A673 (cell line): Measurements from ENCODE around the gene MANSC4. TPM values are rescaled to one million over a fixed set of nuclear protein-coding genes. Genes with fewer than 3 reads are reported as not detected.

Experiments
- BruUV-seq: library from RNA; stranded (reverse); fragments of 400-500 nt; replicated peaks from 2 replicates; lab custom pipeline; 2021; lab: Mats Ljungman, UMichigan
- CTCF ChIA-PET: fragments of 300-600 bp; sonication (Branson Sonifier 250); formaldehyde crosslinking; loops from one replicate; lab custom pipeline; 2022; ENCODE audit warnings: antibody characterized with exemption; lab: Charles Lee
- POLR2A ChIA-PET: fragments of 300-600 bp; sonication (Branson Sonifier 250); formaldehyde crosslinking; loops from one replicate; lab custom pipeline; 2022; ENCODE audit warnings: antibody characterized with exemption; ENCODE audit not compliant: low non-redundant PET; lab: Charles Lee
- DNase-seq: peaks from one replicate; pipeline ENCODE4 v3.0.0-alpha.2; 2015; ENCODE audit warnings: low spot score
- H3K27ac ChIP-seq: fragments of 200-600 bp; sonication (generic); 2 replicates; pipeline ENCODE4 v1.5.1; 2016; ENCODE audit warnings: mixed run types, low read depth, mild to moderate bottlenecking, mixed read lengths, antibody characterized with exemption, low read length; ENCODE audit not compliant: poor library complexity, severe bottlenecking
- H3K27me3 ChIP-seq: fragments of 200-600 bp; sonication (generic); replicated peaks from 2 replicates; pipeline ENCODE4 v1.6.1; 2017; ENCODE audit warnings: mixed run types, low read depth, mild to moderate bottlenecking, mixed read lengths, antibody characterized with exemption, low read length; ENCODE audit not compliant: insufficient read depth, poor library complexity
- H3K36me3 ChIP-seq: fragments of 200-600 bp; sonication (generic); 2 replicates; pipeline ENCODE4 v1.6.1; 2016; ENCODE audit warnings: mixed run types, mild to moderate bottlenecking, mixed read lengths, antibody characterized with exemption, low read length; ENCODE audit not compliant: insufficient read depth, poor library complexity, severe bottlenecking
- H3K4me1 ChIP-seq: fragments of 200-600 bp; sonication (generic); 2 replicates; pipeline ENCODE4 v1.6.1; 2017; ENCODE audit warnings: mixed run types, mild to moderate bottlenecking, mixed read lengths, antibody characterized with exemption, low read length; ENCODE audit not compliant: insufficient read depth, poor library complexity, severe bottlenecking
- H3K4me3 ChIP-seq: fragments of 200-600 bp; sonication (generic); 2 replicates; pipeline ENCODE4 v1.5.1; 2016; ENCODE audit warnings: low read depth, mixed run types, mild to moderate bottlenecking, mixed read lengths, low read length; ENCODE audit not compliant: poor library complexity, severe bottlenecking
- H3K9me3 ChIP-seq: fragments of 200-600 bp; sonication (generic); 2 replicates; pipeline ENCODE4 v1.6.1; 2016; ENCODE audit warnings: mixed run types, low read depth, mild to moderate bottlenecking, mixed read lengths, antibody characterized with exemption, low read length; ENCODE audit not compliant: poor library complexity, severe bottlenecking
- EZH2 ChIP-seq: fragments of 200-600 bp; sonication (generic); IDR thresholded peaks from 2 replicates; pipeline ENCODE4 v1.6.1; 2017; ENCODE audit warnings: borderline replicate concordance, low read depth, mild to moderate bottlenecking, mixed read lengths, antibody characterized with exemption, low read length; ENCODE audit not compliant: poor library complexity, severe bottlenecking
- intact Hi-C: fragments of 100-400 bp; cut with micrococcal nuclease; formaldehyde crosslinking; loops from one replicate; pipeline ENCODE4 v1.10.0; 2022; ENCODE audit not compliant: unreplicated experiment
- total RNA-seq: library from RNA; stranded (reverse); gene quantifications from 2 replicates; pipeline ENCODE4 v1.2.3, GENCODE V29; 2021
- TF ChIP-seq, protein P1 (sequence below): fragments of 300-800, 200-600 bp; sonication (generic); conservative IDR thresholded peaks from 2 replicates; pipeline ENCODE4 v1.5.1; 2017; ENCODE audit warnings: low read depth, mild to moderate bottlenecking, antibody characterized with exemption, low read length, moderate library complexity, mixed read lengths

The MANSC4 gene
- total RNA-seq, 1 experiment from 2014 or later = not detected

DNA sequence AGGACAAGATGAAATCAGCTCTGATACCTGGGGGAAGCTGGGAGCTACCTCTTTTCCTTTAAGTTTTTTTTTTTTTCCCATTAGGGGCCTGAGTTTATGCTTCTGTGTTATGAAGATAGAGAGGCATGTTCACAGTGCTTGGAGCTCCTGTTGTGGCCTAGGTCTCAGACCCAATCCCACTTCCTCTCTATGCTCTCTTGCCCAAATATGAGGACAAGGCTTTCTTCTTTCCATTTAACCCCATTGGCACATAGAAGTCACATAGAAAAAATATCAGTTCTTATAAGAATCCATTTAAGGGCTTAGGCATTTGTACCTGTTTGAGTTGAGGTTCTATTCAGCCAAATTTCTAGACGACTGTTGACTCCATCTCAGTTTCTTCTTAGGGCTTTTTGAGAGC lies 56.8 kb downstream of the MANSC4 start:
- Histone ChIP-seq H3K9me3 (no peaks in the 10 kb centered on the region), H3K4me3 (no peak overlapping the region), H3K27me3 (no peaks in the 10 kb centered on the region), H3K36me3 (peaks cover 44% of the 10 kb centered on the region), H3K27ac (no peak overlapping the region), H3K4me1 (no peaks in the 10 kb centered on the region)
- no TSS peak for BruUV-seq
- intact Hi-C loops = no loop called here
- POLR2A ChIA-PET = no interaction called here
- CTCF ChIA-PET = no interaction called here
- DNase-seq = no peak
- no peak for TF ChIP-seq EZH2
- TF ChIP-seq, protein P1, sequence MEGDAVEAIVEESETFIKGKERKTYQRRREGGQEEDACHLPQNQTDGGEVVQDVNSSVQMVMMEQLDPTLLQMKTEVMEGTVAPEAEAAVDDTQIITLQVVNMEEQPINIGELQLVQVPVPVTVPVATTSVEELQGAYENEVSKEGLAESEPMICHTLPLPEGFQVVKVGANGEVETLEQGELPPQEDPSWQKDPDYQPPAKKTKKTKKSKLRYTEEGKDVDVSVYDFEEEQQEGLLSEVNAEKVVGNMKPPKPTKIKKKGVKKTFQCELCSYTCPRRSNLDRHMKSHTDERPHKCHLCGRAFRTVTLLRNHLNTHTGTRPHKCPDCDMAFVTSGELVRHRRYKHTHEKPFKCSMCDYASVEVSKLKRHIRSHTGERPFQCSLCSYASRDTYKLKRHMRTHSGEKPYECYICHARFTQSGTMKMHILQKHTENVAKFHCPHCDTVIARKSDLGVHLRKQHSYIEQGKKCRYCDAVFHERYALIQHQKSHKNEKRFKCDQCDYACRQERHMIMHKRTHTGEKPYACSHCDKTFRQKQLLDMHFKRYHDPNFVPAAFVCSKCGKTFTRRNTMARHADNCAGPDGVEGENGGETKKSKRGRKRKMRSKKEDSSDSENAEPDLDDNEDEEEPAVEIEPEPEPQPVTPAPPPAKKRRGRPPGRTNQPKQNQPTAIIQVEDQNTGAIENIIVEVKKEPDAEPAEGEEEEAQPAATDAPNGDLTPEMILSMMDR = no peak

Other genes starting within 250 kb of the MANSC4 start
- gene REP15, start 83.8 kb downstream of the MANSC4 start, total RNA-seq = 1.1 and 1.5 TPM in 2 replicates
- gene MRPS35, start 69.4 kb downstream of the MANSC4 start, total RNA-seq = 62.9 and 65.9 TPM in 2 replicates
- 30.9 and 32.4 TPM in 2 replicates for gene KLHL42, start within 50 bp of the MANSC4 start, total RNA-seq
- 1.5 and 2.4 TPM in 2 replicates for gene PTHLH, start 192.5 kb upstream of the MANSC4 start, total RNA-seq